Neural cell (in vitro differentiated cells): ENCODE results near the gene SCAMP5. TPM values are rescaled to one million over a fixed set of nuclear protein-coding genes. Genes with fewer than 3 reads are reported as not detected.

Experiments
- H2AFZ ChIP-seq: fragments of 200-600, 300-800 bp; sonication (generic), shearing (Covaris generic); 2 replicates; pipeline ENCODE4 v1.6.0; 2014; ENCODE audit warnings: low read depth, mild to moderate bottlenecking, antibody characterized with exemption, low read length, moderate library complexity
- H3F3A ChIP-seq: fragments of 200-600 bp; shearing (Covaris generic); 2 replicates; pipeline ENCODE4 v1.6.1; 2016; ENCODE audit warnings: mild to moderate bottlenecking, moderate library complexity, mixed read lengths, antibody characterized with exemption, low read length; ENCODE audit not compliant: insufficient read depth, poor library complexity, severe bottlenecking
- H3K27ac ChIP-seq: fragments of 200-600, 300-800 bp; sonication (generic), shearing (Covaris generic); 2 replicates; pipeline ENCODE4 v1.5.1; 2014; ENCODE audit warnings: mild to moderate bottlenecking, low read length, moderate library complexity
- H3K27me3 ChIP-seq: fragments of 300-800, 200-600 bp; sonication (generic), shearing (Covaris generic); 2 replicates; pipeline ENCODE4 v1.6.0; 2014; ENCODE audit warnings: mild to moderate bottlenecking, low read depth, low read length, moderate library complexity; ENCODE audit not compliant: insufficient read depth
- H3K36me3 ChIP-seq: fragments of 300-800, 200-600 bp; sonication (generic), shearing (Covaris generic); 2 replicates; pipeline ENCODE4 v1.5.1; 2014; ENCODE audit warnings: mild to moderate bottlenecking, antibody characterized with exemption, low read length, moderate library complexity; ENCODE audit not compliant: insufficient read depth
- H3K4me2 ChIP-seq: fragments of 300-800, 200-600 bp; sonication (generic), shearing (Covaris generic); 2 replicates; pipeline ENCODE4 v1.6.0; 2014; ENCODE audit warnings: mild to moderate bottlenecking, low read length
- H3K4me3 ChIP-seq: fragments of 300-800, 200-600 bp; sonication (generic), shearing (Covaris generic); 2 replicates; pipeline ENCODE4 v1.5.1; 2014; ENCODE audit warnings: mild to moderate bottlenecking, low read length, moderate library complexity
- H3K79me2 ChIP-seq: fragments of 200-600 bp; shearing (Covaris generic); replicated peaks from 2 replicates; pipeline ENCODE4 v1.6.0; 2014; ENCODE audit warnings: mild to moderate bottlenecking, low read length, moderate library complexity; ENCODE audit not compliant: insufficient read depth
- H3K9ac ChIP-seq: fragments of 300-800, 200-600 bp; sonication (generic), shearing (Covaris generic); 2 replicates; pipeline ENCODE4 v1.6.1; 2016; ENCODE audit warnings: mild to moderate bottlenecking, low read length, mixed read lengths
- H3K9me2 ChIP-seq: fragments of 200-600 bp; shearing (Covaris generic); 2 replicates; pipeline ENCODE4 v1.6.1; 2016; ENCODE audit warnings: mild to moderate bottlenecking, low read length, mixed read lengths; ENCODE audit not compliant: insufficient read depth
- H3K9me3 ChIP-seq: fragments of 200-600, 300-800 bp; sonication (generic), shearing (Covaris generic); 2 replicates; pipeline ENCODE4 v1.6.1; 2016; ENCODE audit warnings: mild to moderate bottlenecking, mixed run types, low read length, moderate library complexity, mixed read lengths
- H4K20me1 ChIP-seq: fragments of 200-600 bp; shearing (Covaris generic); 2 replicates; pipeline ENCODE4 v1.6.1; 2016; ENCODE audit warnings: mild to moderate bottlenecking, mixed run types; ENCODE audit not compliant: insufficient read depth
- CTCF ChIP-seq: fragments of 450-650 bp; IDR thresholded peaks from 2 replicates; pipeline ENCODE4 v1.5.1; 2014; ENCODE audit warnings: antibody characterized with exemption, mild to moderate bottlenecking, moderate library complexity; ENCODE audit not compliant: poor library complexity, severe bottlenecking
- EP300 ChIP-seq: fragments of 450-650 bp; conservative IDR thresholded peaks from 2 replicates; pipeline ENCODE4 v1.6.1; 2014; ENCODE audit warnings: antibody characterized with exemption, mild to moderate bottlenecking, moderate library complexity; ENCODE audit not compliant: poor library complexity, severe bottlenecking
- EZH2 ChIP-seq: fragments of 200-600, 300-800 bp; shearing (Covaris generic), sonication (generic); IDR thresholded peaks from 2 replicates; pipeline ENCODE4 v1.6.1; 2014; ENCODE audit warnings: antibody characterized with exemption, low read length, borderline replicate concordance, mild to moderate bottlenecking; ENCODE audit not compliant: insufficient read depth, poor library complexity, severe bottlenecking
- MXI1 ChIP-seq: fragments of 450-650 bp; conservative IDR thresholded peaks from 2 replicates; pipeline ENCODE4 v1.6.1; 2014; ENCODE audit warnings: antibody characterized with exemption, mild to moderate bottlenecking; ENCODE audit not compliant: poor library complexity, severe bottlenecking
- POLR2AphosphoS5 ChIP-seq: IDR thresholded peaks from 2 replicates; pipeline ENCODE4 v1.6.1; 2012
- RAD21 ChIP-seq: fragments of 450-650 bp; conservative IDR thresholded peaks from 2 replicates; pipeline ENCODE4 v1.6.1; 2014; ENCODE audit warnings: antibody characterized with exemption, mild to moderate bottlenecking, moderate library complexity
- REST ChIP-seq: IDR thresholded peaks from 2 replicates; pipeline ENCODE4 v1.6.1; 2012; ENCODE audit warnings: borderline replicate concordance
- SMC3 ChIP-seq: fragments of 450-650 bp; conservative IDR thresholded peaks from 2 replicates; pipeline ENCODE4 v1.6.1; 2014; ENCODE audit warnings: antibody characterized with exemption, mild to moderate bottlenecking, moderate library complexity; ENCODE audit not compliant: poor library complexity
- TAF1 ChIP-seq: IDR thresholded peaks from 2 replicates; pipeline ENCODE4 v1.6.1; 2012; ENCODE audit warnings: low read depth
- polyA plus RNA-seq: library from polyadenylated mRNA; depleted of rRNA; stranded (reverse); fragments of >200 nt; gene quantifications from 2 replicates; pipeline ENCODE4 v1.2.3, GENCODE V29; 2014

Gene SCAMP5
- polyA plus RNA-seq, 1 donor from 2014 or later, result 92.5 TPM

DNA sequence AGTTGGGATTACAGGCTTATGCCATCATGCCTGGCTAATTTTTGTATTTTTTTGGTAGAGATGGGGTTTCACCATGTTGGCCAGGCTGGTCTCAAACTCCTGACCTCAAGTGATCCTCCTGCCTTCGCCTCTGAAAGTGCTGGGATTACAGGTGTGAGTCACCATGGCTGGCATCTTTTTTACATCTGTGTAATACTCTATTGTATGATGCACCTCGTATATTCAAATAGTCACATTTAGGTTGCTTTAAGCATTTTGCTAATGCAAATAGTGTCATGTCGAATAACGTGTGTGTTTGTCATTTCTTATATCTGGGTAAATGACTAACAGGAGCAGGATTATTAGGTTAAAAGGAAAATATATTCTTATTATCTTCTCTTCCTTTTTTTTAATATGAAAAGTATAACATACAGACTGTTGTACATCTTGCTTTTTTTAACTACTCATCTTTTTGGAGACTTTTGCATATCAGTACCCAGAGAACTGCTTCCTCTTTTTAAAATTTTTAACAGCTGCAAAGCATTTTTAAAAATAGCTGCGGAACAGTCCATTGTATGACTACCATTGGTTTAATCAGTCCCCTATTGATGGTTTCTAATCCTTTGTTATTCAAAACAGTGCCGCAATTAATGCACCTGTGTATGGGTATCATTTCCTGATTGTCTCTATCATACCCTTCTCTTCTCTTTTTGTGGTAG, 13.4 kb downstream of the SCAMP5 start:
- no peaks in the 10 kb centered on the region for H3F3A ChIP-seq
- no peak overlapping the region for H2AFZ ChIP-seq
- no peak for TF ChIP-seq CTCF
- TF ChIP-seq MXI1, result no peak
- TF ChIP-seq EZH2, result no peak
- no peak for TF ChIP-seq EP300
- TF ChIP-seq TAF1, result no peak
- no peak for TF ChIP-seq REST
- TF ChIP-seq RAD21, result no peak
- no peak for TF ChIP-seq POLR2AphosphoS5
- TF ChIP-seq SMC3, result no peak
- no peak overlapping the region for H3K9ac ChIP-seq
- H3K4me2 ChIP-seq, result no peak overlapping the region
- no peaks in the 10 kb centered on the region for H3K9me2 ChIP-seq
- no peaks in the 10 kb centered on the region for H4K20me1 ChIP-seq
- H3K27ac ChIP-seq, result no peak overlapping the region
- H3K36me3 ChIP-seq, result no peaks in the 10 kb centered on the region
- no peaks in the 10 kb centered on the region for H3K79me2 ChIP-seq
- H3K4me3 ChIP-seq, result no peak overlapping the region
- H3K27me3 ChIP-seq, result no peaks in the 10 kb centered on the region
- H3K9me3 ChIP-seq, result no peaks in the 10 kb centered on the region

DNA sequence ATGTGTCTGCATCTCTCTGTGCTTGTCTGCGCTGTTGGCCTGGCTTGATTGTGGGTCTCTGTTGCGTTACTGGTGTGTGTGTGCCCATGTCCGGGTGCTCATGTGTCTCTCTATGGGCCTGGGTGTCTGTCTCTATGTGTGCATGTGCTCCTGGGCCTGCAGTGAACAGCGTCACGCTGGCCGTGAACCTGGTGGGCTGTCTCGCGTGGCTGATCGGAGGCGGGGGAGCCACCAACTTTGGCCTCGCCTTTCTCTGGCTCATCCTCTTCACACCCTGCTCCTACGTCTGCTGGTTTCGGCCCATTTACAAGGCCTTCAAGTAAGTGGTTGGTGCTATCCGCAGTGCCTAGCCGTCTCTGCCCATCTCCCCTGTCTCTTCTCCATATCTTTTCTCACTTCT, 21.1 kb downstream of the SCAMP5 start:
- H3K9me3 ChIP-seq, result no peaks in the 10 kb centered on the region
- no peaks in the 10 kb centered on the region for H3K9me2 ChIP-seq
- H3K27me3 ChIP-seq, result no peaks in the 10 kb centered on the region
- H3K4me3 ChIP-seq, result no peak overlapping the region
- no peak overlapping the region for H3K4me2 ChIP-seq
- no peak overlapping the region for H3K27ac ChIP-seq
- no peaks in the 10 kb centered on the region for H3K79me2 ChIP-seq
- TF ChIP-seq RAD21, result no peak
- no peak for TF ChIP-seq EZH2
- TF ChIP-seq REST, result no peak
- TF ChIP-seq EP300, result no peak
- TF ChIP-seq CTCF, result no peak
- TF ChIP-seq TAF1, result no peak
- no peak for TF ChIP-seq SMC3
- TF ChIP-seq POLR2AphosphoS5, result no peak
- no peak for TF ChIP-seq MXI1
- no peaks in the 10 kb centered on the region for H3K36me3 ChIP-seq
- no peaks in the 10 kb centered on the region for H4K20me1 ChIP-seq
- no peaks in the 10 kb centered on the region for H3F3A ChIP-seq
- H2AFZ ChIP-seq, result no peak overlapping the region
- H3K9ac ChIP-seq, result no peak overlapping the region
